ENCODE measurements around the gene SPATA46. TPM values are rescaled to one million over a fixed set of nuclear protein-coding genes. Genes with fewer than 3 reads are reported as not detected.

The SPATA46 gene
- total and polyA plus RNA-seq, 4 donors, result not detected

GRCh38 chr1:162366149-162366548, 10.5 kb downstream of the SPATA46 start:
- intact Hi-C loops (cut with DNase I), result no loop called here
- Histone ChIP-seq H3K9me3 (ENCODE audit: control insufficient read depth, low read length) (no peaks in the 10 kb centered on the region), H3K4me1 (ENCODE audit: control insufficient read depth in 1 of 2, insufficient read depth in 2 of 2, low read length in 2 of 2) (no peaks in the 10 kb centered on the region), H3K36me3 (ENCODE audit: control insufficient read depth in 1 of 2, insufficient read depth in 2 of 2, low read length in 1 of 2) (no peaks in the 10 kb centered on the region), H3K4me3 (ENCODE audit: low read length in 2 of 2) (no peak overlapping the region), H3K27me3 (ENCODE audit: control insufficient read depth in 1 of 2, insufficient read depth in 2 of 2, low read length in 1 of 2) (no peaks in the 10 kb centered on the region), H3K27ac (ENCODE audit: low read depth in 1 of 2, low read length in 2 of 2) (no peak overlapping the region)
- no peak for DNase-seq
- no peak for ATAC-seq (ENCODE audit: low FRiP score)
- 71% methylated on average over 4 of the region's 4 CpGs for WGBS, 2 donors

GRCh38 chr1:162365284-162366020, 11.2 kb downstream of the SPATA46 start:
- Histone ChIP-seq H3K4me3 (ENCODE audit: low read length in 2 of 2) (no peak overlapping the region), H3K27ac (ENCODE audit: low read depth in 1 of 2, low read length in 2 of 2) (no peak overlapping the region), H3K27me3 (ENCODE audit: control insufficient read depth in 1 of 2, insufficient read depth in 2 of 2, low read length in 1 of 2) (no peaks in the 10 kb centered on the region), H3K4me1 (ENCODE audit: control insufficient read depth in 1 of 2, insufficient read depth in 2 of 2, low read length in 2 of 2) (no peaks in the 10 kb centered on the region), H3K36me3 (ENCODE audit: control insufficient read depth in 1 of 2, insufficient read depth in 2 of 2, low read length in 1 of 2) (no peaks in the 10 kb centered on the region), H3K9me3 (ENCODE audit: control insufficient read depth, low read length) (no peaks in the 10 kb centered on the region)
- DNase-seq, result no peak
- 91 to 99% methylated on average over 10 of the region's 10 CpGs for WGBS, 2 donors
- no peak for ATAC-seq (ENCODE audit: low FRiP score)
- intact Hi-C loops (cut with DNase I), result no loop called here

- no peak overlapping the region for H3K27ac ChIP-seq (ENCODE audit: low read depth in 1 of 2, low read length in 2 of 2)
- no peak overlapping the region for H3K4me3 ChIP-seq (ENCODE audit: low read length in 2 of 2)
- ATAC-seq (ENCODE audit: low FRiP score), result no peak
- intact Hi-C loops (cut with DNase I), result no loop called here
- no peak for DNase-seq
- H3K36me3 ChIP-seq (ENCODE audit: control insufficient read depth in 1 of 2, insufficient read depth in 2 of 2, low read length in 1 of 2), result no peaks in the 10 kb centered on the region
- H3K4me1 ChIP-seq (ENCODE audit: control insufficient read depth in 1 of 2, insufficient read depth in 2 of 2, low read length in 2 of 2), result no peaks in the 10 kb centered on the region
- H3K27me3 ChIP-seq (ENCODE audit: control insufficient read depth in 1 of 2, insufficient read depth in 2 of 2, low read length in 1 of 2), result no peaks in the 10 kb centered on the region
- H3K9me3 ChIP-seq (ENCODE audit: control insufficient read depth, low read length), result no peaks in the 10 kb centered on the region
- 93 to 100% methylated on average over 1 of the region's 1 CpG for WGBS, 2 donors
Measured at GRCh38 chr1:162364498-162364897, 12.2 kb downstream of the SPATA46 start.

DNA sequence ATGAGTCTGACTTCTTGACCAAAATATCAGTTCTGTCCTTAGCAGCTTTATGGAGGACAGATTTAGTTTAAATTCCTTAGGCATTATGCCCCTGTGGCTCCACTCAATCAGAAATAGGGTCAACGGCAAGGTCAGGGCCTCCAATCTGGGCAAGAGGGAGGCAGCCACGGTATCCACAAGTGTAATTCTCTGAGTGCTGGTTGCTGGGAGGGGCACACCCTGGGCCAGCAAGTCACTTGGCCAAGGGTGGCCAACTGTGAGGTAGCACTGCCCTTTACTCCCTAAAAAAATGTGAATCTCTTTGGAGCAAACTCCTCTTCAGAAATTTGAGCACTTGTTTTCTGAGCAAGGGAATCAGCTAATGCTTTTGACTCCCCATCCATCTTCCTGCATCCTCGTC, 12.8 kb downstream of the SPATA46 start:
- Histone ChIP-seq H3K4me1 (ENCODE audit: control insufficient read depth in 1 of 2, insufficient read depth in 2 of 2, low read length in 2 of 2) (no peaks in the 10 kb centered on the region), H3K9me3 (ENCODE audit: control insufficient read depth, low read length) (no peaks in the 10 kb centered on the region), H3K27ac (ENCODE audit: low read depth in 1 of 2, low read length in 2 of 2) (no peak overlapping the region), H3K27me3 (ENCODE audit: control insufficient read depth in 1 of 2, insufficient read depth in 2 of 2, low read length in 1 of 2) (no peaks in the 10 kb centered on the region), H3K36me3 (ENCODE audit: control insufficient read depth in 1 of 2, insufficient read depth in 2 of 2, low read length in 1 of 2) (no peaks in the 10 kb centered on the region), H3K4me3 (ENCODE audit: low read length in 2 of 2) (no peak overlapping the region)
- WGBS, 2 donors, result 85 to 87% methylated on average over 3 of the region's 3 CpGs
- intact Hi-C loops (cut with DNase I), result no loop called here
- no peak for ATAC-seq (ENCODE audit: low FRiP score)
- no peak for DNase-seq

GRCh38 chr1:162361349-162361748, 15.3 kb downstream of the SPATA46 start:
- 82 to 86% methylated on average over 5 of the region's 5 CpGs for WGBS, 2 donors
- no peak for ATAC-seq (ENCODE audit: low FRiP score)
- Histone ChIP-seq H3K9me3 (ENCODE audit: control insufficient read depth, low read length) (no peaks in the 10 kb centered on the region), H3K36me3 (ENCODE audit: control insufficient read depth in 1 of 2, insufficient read depth in 2 of 2, low read length in 1 of 2) (no peaks in the 10 kb centered on the region), H3K27ac (ENCODE audit: low read depth in 1 of 2, low read length in 2 of 2) (no peak overlapping the region), H3K27me3 (ENCODE audit: control insufficient read depth in 1 of 2, insufficient read depth in 2 of 2, low read length in 1 of 2) (no peaks in the 10 kb centered on the region), H3K4me3 (ENCODE audit: low read length in 2 of 2) (no peak overlapping the region), H3K4me1 (ENCODE audit: control insufficient read depth in 1 of 2, insufficient read depth in 2 of 2, low read length in 2 of 2) (no peaks in the 10 kb centered on the region)
- DNase-seq, result no peak
- intact Hi-C loops (cut with DNase I), result no loop called here

- no peak for DNase-seq
- Histone ChIP-seq H3K27me3 (ENCODE audit: control insufficient read depth in 1 of 2, insufficient read depth in 2 of 2, low read length in 1 of 2) (no peaks in the 10 kb centered on the region), H3K4me3 (ENCODE audit: low read length in 2 of 2) (no peak overlapping the region), H3K27ac (ENCODE audit: low read depth in 1 of 2, low read length in 2 of 2) (no peak overlapping the region), H3K9me3 (ENCODE audit: control insufficient read depth, low read length) (no peaks in the 10 kb centered on the region), H3K36me3 (ENCODE audit: control insufficient read depth in 1 of 2, insufficient read depth in 2 of 2, low read length in 1 of 2) (no peaks in the 10 kb centered on the region), H3K4me1 (ENCODE audit: control insufficient read depth in 1 of 2, insufficient read depth in 2 of 2, low read length in 2 of 2) (no peaks in the 10 kb centered on the region)
- no peak for ATAC-seq (ENCODE audit: low FRiP score)
- 30 to 37% methylated on average over 4 of the region's 4 CpGs for WGBS, 2 donors
- intact Hi-C loops (cut with DNase I), result no loop called here
Measured at GRCh38 chr1:162360874-162361260, 15.8 kb downstream of the SPATA46 start.

GRCh38 chr1:162360237-162360873, 16.3 kb downstream of the SPATA46 start:
- H3K27me3 ChIP-seq (ENCODE audit: control insufficient read depth in 1 of 2, insufficient read depth in 2 of 2, low read length in 1 of 2), result no peaks in the 10 kb centered on the region
- H3K9me3 ChIP-seq (ENCODE audit: control insufficient read depth, low read length), result no peaks in the 10 kb centered on the region

DNA sequence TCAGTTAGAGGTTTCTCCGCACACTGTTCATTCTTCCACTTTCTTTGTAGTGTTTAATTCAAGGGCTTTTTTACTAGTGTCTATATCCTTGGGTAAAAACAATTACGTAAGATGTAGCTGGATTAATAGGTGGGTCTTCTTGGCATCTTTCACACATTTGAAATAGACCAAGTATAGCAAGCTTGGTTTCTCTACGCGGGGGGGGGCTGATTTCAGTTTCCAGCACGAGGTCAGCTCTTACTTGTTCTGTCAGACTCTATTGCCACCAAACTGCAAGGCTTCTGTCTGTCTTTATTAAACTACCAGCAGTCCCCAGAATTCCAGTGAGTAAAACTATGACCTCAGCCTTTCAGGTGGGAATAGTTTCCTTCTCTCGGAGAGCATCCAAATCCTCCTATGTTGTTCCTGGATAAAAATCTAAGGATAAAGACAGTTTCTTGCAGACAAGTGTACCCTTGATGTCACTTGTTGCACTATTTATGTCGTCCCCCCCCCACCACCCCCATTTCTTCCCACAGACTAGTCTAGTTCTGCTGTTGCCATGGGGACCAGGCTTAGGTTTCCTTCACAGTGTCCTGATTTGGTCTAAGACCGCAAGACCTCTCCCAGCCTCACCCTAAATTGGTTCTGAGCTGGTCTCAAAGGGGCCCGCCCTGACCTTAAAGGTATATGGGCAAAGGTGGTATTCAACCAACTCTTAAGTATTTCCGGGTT, 17.0 kb downstream of the SPATA46 start:
- ATAC-seq (ENCODE audit: low FRiP score) (no peak), DNase-seq (no peak)
- no peaks in the 10 kb centered on the region for H3K9me3 ChIP-seq (ENCODE audit: control insufficient read depth, low read length)
- H3K36me3 ChIP-seq (ENCODE audit: control insufficient read depth in 1 of 2, insufficient read depth in 2 of 2, low read length in 1 of 2), result no peaks in the 10 kb centered on the region
- no peak overlapping the region for H3K4me3 ChIP-seq (ENCODE audit: low read length in 2 of 2)
- no peaks in the 10 kb centered on the region for H3K27me3 ChIP-seq (ENCODE audit: control insufficient read depth in 1 of 2, insufficient read depth in 2 of 2, low read length in 1 of 2)
- WGBS, 2 donors, result 82 to 91% methylated on average over 10 of the region's 10 CpGs
- intact Hi-C loops (cut with DNase I), result no loop called here
- no peak overlapping the region for H3K27ac ChIP-seq (ENCODE audit: low read depth in 1 of 2, low read length in 2 of 2)
- no peaks in the 10 kb centered on the region for H3K4me1 ChIP-seq (ENCODE audit: control insufficient read depth in 1 of 2, insufficient read depth in 2 of 2, low read length in 2 of 2)

More at GRCh38 chr1:162360237-162360873, 16.3 kb downstream of the SPATA46 start:
- no peak for ATAC-seq (ENCODE audit: low FRiP score)
- no peak for DNase-seq
- H3K27ac ChIP-seq (ENCODE audit: low read depth in 1 of 2, low read length in 2 of 2), result no peak overlapping the region
- no peak overlapping the region for H3K4me3 ChIP-seq (ENCODE audit: low read length in 2 of 2)
- H3K36me3 ChIP-seq (ENCODE audit: control insufficient read depth in 1 of 2, insufficient read depth in 2 of 2, low read length in 1 of 2), result no peaks in the 10 kb centered on the region
- intact Hi-C loops (cut with DNase I), result no loop called here
- WGBS, 2 donors, result 78 to 86% methylated on average over 10 of the region's 10 CpGs
- H3K4me1 ChIP-seq (ENCODE audit: control insufficient read depth in 1 of 2, insufficient read depth in 2 of 2, low read length in 2 of 2), result no peaks in the 10 kb centered on the region

Measured in aorta (tissue), 5 donors.